IPS DF 4.7 (cell line): ENCODE results near the gene ASPDH.
"Not testable (repeated sequence)": the region's sequence is repeated elsewhere in the genome, so short reads cannot be mapped to it uniquely, and the experiment has no call there.

Experiments
- DNase-seq: peaks from one replicate; pipeline ENCODE4 v3.0.0-alpha.2; 2013; ENCODE audit warnings: low spot score; ENCODE audit errors: extremely low read depth

The ASPDH gene

GRCh38 chr19:50478901-50479715, 34.6 kb downstream of the ASPDH start:
- no peak for DNase-seq

GRCh38 chr19:50477751-50478515, 35.8 kb downstream of the ASPDH start:
- no peak for DNase-seq

- DNase-seq = no peak
Measured at GRCh38 chr19:50476907-50477238, 36.8 kb downstream of the ASPDH start.

- no peak for DNase-seq
Measured at GRCh38 chr19:50476224-50476906, 37.3 kb downstream of the ASPDH start, which contains the start of the genes EMC10 and GARIN5A. TSS of gene EMC10 (plus strand) at chr19:50476507. CDS start at chr19:50476545, 38 bp downstream. TSS of gene GARIN5A (minus strand) at chr19:50476848. CDS start at chr19:50476388, 460 bp downstream.

GRCh38 chr19:50475736-50476223, 37.9 kb downstream of the ASPDH start:
- DNase-seq = no peak

GRCh38 chr19:50475101-50475568, 38.6 kb downstream of the ASPDH start:
- no peak for DNase-seq

GRCh38 chr19:50473336-50473735, 40.4 kb downstream of the ASPDH start:
- DNase-seq = not testable (repeated sequence)

- no peak for DNase-seq
Measured at GRCh38 chr19:50468818-50469217, 44.9 kb downstream of the ASPDH start.

GRCh38 chr19:50467566-50467965, 46.1 kb downstream of the ASPDH start:
- no peak for DNase-seq

- no peak for DNase-seq
Measured at GRCh38 chr19:50466706-50467039, 47.0 kb downstream of the ASPDH start.

GRCh38 chr19:50465986-50466705, 47.6 kb downstream of the ASPDH start:
- no peak for DNase-seq

- DNase-seq = no peak
Measured at GRCh38 chr19:50465000-50465399, 48.7 kb downstream of the ASPDH start.

- DNase-seq = no peak
Measured at GRCh38 chr19:50464348-50464747, 49.4 kb downstream of the ASPDH start.

- no peak for DNase-seq
Measured at GRCh38 chr19:50462970-50463369, 50.7 kb downstream of the ASPDH start.
